ENCODE data around the gene PAPOLG.
"Not testable (repeated sequence)": the region's sequence is repeated elsewhere in the genome, so short reads cannot be mapped to it uniquely, and the experiment has no call there.

The PAPOLG gene

DNA sequence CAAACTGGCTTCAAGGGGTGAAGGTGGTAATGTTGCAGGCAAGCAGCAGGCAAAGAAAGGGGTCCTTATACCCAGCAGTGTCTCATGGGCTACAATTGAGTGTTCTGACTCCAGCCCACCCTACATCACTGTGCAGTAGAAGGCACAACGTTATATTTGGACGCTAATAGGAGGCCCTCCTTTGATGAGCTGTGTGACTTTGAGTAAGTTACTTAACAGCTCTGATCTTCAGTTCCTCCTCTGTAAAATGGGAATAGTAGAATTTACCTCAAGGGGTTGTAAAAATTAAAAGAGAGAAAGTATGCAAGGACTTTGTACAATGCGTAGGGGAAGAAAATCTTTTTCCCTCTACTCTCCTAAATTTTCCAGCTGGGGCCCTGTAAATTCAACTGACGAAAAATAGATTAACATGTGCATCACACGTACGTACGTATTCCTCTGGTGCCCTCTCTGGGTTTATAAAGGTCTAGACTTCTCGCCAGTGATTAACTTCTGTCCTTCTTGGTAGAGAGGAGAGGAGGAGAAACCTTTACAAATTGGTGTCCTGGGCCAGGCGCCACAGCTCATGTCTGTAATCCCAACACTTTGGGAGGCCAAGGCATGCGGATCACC, 67.7 kb downstream of the PAPOLG start:
- no peak for DNase-seq

GRCh38 chr2:60825666-60826065, 69.6 kb downstream of the PAPOLG start:
- no peak for DNase-seq

- no peak for DNase-seq
Observed at GRCh38 chr2:60826111-60826510, 70.0 kb downstream of the PAPOLG start.

DNA sequence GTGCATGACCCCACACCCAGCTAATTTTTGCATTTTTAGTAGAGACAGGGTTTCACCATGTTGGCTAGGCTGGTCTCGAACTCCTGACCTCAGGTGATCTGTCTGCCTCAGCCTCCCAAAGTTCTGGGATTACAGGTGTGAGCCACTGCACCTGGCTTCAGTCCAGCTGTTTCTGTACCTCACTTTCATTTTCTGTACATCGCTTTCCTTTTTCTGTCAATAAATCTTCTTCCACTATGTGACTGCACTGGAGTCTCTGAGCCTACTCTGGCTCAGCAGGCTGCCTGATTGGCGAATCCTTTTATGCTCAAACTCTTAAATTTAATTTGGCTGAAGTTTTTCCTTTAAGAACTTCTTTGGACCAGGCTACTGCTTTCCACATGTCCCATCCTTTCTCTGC, 70.8 kb downstream of the PAPOLG start:
- DNase-seq = not testable (repeated sequence)

DNA sequence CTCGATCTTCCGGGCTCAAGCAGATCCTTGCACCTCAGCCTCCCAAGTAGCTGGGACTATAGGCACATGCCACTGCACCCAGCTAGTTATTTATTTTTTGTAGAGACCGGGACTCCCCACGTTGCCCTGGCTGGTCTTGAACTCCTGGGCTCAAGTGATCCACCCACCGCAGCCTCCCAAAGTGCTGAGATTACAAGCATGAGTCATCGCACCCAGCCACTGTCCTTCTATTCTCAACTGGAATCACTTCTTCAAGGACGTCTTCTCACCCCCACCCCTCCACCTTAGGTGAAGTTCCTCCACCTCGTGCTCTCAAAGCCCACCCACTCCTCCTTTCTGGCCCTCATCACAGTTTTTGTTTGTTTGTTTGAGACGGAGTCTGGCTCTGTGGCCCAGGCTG, 71.3 kb downstream of the PAPOLG start:
- DNase-seq = no peak

GRCh38 chr2:60830991-60831390, 74.9 kb downstream of the PAPOLG start:
- no peak for DNase-seq

DNA sequence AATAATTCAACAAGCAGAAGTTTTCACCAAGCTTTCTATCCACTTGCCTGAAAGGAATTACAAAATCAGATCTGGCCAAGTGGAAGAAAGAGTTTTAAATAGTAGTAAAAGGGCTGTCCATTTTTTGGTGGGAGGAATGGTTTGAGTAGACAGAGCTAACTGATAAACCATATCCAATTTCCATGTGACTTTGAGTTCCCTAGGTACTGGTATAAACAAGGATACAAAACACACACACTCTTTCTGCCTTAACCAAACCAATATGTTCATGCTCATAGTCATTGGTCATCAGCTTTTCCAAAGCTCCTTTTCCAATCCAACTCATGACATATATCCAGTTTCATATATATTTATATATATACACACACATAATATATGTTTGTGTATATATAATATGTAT, 75.9 kb downstream of the PAPOLG start:
- DNase-seq = no peak

DNA sequence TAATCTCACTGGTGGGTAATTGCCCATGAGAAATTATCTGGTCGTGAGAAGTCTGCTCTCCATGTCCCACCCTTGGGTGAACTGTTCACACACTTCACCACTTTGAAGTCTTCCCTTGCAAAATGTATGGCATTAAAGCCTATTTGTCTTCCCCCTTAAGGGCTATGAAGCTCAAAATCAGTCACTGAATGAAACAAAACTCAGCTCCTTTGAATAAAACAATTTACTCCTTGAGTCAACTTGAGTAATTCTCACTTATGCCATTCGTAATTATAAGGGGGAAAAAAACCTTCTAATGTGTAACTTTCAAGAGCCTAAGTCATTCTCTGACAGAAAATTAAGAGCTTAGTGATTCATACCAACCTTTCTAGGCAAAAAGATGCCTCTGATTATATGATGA, 76.6 kb downstream of the PAPOLG start:
- DNase-seq = no peak

DNA sequence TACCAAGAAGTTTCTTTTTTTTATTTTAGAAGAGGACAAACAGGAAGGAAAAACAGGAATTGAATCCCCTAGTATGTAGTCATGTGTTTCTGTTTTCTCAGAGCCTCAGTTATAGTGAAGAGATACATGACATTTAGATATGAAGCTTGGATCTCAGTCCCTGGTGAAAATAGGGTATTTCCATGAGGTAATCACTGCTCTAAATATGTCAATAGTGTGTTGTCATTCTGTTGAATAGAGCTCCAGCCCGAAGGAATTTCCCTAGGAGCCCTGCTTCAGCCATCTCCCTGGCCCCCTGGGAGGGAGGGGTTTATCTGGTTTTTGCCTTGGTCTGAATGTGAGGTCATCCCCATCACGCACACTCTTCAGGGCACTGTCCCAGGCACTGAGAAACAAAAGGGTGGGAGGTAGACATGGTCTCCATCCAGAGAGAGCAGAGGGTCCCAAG, 78.2 kb downstream of the PAPOLG start:
- DNase-seq = no peak

GRCh38 chr2:60836491-60836890, 80.4 kb downstream of the PAPOLG start:
- DNase-seq = no peak

DNA sequence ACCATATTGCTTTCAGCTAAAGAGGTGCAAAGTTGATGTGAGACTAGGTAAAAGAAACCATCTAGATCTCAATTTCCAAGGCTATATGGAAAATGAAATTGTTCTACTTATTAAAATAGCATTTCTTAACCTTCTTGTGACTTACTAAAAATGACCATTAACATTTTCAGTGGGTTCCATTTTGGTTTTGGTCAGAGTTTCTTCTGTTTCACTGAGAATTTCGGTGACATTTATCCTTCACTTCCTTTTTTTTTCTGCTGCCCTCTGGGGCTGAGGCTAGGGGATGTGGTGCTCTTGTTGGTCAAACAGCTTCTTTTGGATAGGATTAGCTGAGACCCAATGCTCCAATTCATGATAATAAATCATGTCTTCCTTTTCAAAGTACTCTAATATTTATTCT, 81.1 kb downstream of the PAPOLG start:
- DNase-seq = no peak

- no peak for DNase-seq
Observed at GRCh38 chr2:60838481-60838880, 82.4 kb downstream of the PAPOLG start.

- no peak for DNase-seq
Observed at GRCh38 chr2:60839126-60839813, 83.2 kb downstream of the PAPOLG start.

GRCh38 chr2:60840880-60841279, 84.8 kb downstream of the PAPOLG start:
- DNase-seq = no peak

GRCh38 chr2:60843006-60843405, 86.9 kb downstream of the PAPOLG start:
- no peak for DNase-seq

- no peak for DNase-seq
Observed at GRCh38 chr2:60844105-60844504, 88.0 kb downstream of the PAPOLG start.

GRCh38 chr2:60847854-60848253, 91.8 kb downstream of the PAPOLG start:
- DNase-seq = no peak

Data from activated CD4-positive, alpha-beta T cell treated with anti-CD3 and anti-CD28 coated beads for 1 hour (primary cell).